K562 treated with DMSO at 1 percent for 24 hours (cell line): ENCODE data around the gene DYRK3. TPM values are rescaled to one million over a fixed set of nuclear protein-coding genes. Genes with fewer than 3 reads are reported as not detected.

Source experiments
- total RNA-seq: library from RNA; unstranded; fragments of 300-600 nt; gene quantifications from 2 replicates; pipeline ENCODE4 v1.2.3, GENCODE V29; 2022; ENCODE audit warnings: low read depth; ENCODE audit not compliant: insufficient read depth

The DYRK3 gene
- total RNA-seq, result 20.8 and 22.0 TPM in 2 replicates

DNA sequence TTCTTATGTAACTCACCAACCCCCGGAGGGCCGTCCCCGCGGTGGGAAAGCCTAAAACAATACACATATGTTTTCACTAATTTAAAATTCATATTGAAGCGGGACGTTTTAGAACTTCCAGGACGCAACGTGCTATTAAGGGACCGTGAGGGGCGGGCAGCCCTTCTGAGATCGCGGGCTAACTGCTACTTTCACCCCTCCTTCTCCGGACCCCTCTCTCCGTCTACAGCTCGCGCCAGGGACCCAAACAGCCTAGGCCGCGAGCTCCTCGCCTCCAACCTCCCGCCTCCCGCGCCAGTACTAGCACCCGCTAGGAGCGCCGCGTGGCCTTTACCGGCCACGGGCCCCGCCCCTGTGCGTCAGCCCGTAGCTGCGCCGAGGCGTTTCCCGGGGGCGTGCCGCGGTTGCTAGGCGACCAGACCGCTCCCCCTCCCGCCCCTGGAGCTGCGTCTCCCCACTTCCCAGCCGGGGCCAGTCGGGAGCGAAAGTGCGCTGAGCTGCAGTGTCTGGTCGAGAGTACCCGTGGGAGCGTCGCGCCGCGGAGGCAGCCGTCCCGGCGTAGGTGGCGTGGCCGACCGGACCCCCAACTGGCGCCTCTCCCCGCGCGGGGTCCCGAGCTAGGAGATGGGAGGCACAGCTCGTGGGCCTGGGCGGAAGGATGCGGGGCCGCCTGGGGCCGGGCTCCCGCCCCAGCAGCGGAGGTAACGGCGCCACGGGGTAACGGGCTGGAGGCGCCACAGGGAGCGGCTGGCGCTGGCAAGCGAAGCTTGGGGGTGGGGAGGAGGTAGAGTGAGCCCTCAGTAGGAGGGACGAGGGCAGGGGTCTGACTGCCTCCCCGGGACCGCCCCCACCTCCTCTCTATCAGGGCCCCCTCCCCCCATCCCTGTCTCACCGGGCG, at the start of gene DYRK3:
Gene DYRK3 (plus strand): TSS at position 457 of the 898 bp plus-strand sequence. CDS start 168 bp downstream, at position 625.

DNA sequence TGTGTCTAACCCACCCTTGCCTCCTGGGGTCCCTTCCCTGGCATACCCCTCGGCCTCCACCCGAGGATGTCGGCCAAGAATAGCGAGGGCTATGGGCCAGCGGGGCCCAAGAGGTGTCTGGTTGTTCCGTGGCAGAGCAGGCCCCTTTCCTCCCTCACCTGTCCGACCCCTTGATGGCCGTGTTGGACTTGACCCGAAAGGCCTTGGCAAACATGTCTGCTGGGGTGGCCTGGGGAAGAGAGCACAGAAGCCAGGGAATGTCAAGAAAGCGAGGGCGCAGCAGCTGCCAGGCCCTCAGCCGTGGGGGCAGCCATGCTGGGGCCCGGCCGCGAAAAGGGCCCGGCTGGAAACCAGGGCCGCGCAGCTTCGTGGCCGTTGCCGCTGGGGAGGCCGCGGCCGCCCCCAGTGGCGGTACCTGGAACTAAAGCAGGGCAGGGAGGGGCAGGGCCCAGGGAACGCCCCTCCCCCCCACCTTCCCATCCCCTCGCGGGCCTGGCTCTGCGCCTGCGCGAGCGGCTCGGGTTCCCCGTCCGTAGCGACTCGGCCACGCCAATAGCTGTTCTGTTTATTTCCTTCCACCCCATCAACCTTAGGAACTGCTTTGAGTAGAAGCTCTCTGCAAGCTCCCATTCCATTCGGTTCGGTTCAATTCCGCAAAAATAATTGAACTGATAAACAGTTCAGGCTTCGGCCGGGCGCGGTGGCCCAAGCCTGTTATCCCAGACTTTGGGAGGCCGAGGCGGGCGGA, 23.0 kb upstream of the DYRK3 start, which contains the start of gene EIF2D:
Gene EIF2D (minus strand): TSS at position 337 of the 748 bp plus-strand sequence. CDS start 123 bp downstream, at position 214.

DNA sequence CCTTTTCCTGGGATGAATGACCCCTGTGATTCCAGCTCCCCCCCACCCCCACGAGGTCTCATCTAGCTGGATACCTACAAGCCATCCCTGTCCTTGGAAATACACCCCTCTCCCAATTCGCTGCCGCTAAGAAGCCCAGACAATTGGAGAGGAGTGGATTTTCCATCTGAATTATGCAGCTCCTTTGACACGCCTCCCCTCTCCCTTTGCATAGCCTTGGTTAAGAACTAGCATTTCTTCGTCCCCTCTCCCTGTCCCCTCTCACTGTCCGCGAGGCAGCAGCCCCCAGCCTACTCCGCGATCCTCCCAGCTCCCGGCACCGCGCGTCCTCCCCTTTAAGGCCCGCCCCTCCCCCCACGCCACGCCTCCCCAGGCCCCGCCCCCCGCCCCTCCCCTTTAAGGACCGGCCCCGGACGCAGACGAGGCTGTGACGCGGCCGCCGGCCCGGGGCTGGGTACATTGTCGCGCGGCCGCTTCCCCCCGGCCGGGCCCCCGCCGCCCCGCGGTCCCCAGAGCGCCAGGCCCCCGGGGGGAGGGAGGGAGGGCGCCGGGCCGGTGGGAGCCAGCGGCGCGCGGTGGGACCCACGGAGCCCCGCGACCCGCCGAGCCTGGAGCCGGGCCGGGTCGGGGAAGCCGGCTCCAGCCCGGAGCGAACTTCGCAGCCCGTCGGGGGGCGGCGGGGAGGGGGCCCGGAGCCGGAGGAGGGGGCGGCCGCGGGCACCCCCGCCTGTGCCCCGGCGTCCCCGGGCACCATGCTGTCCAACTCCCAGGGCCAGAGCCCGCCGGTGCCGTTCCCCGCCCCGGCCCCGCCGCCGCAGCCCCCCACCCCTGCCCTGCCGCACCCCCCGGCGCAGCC, 49.4 kb downstream of the DYRK3 start, which contains the start of gene MAPKAPK2:
Gene MAPKAPK2 (plus strand): TSS at position 428 of the 856 bp plus-strand sequence. CDS start 325 bp downstream, at position 753.

Other genes starting within 250 kb of the DYRK3 start
- 16.1 and 21.1 TPM in 2 replicates for gene IKBKE, start 165.1 kb upstream of the DYRK3 start, total RNA-seq
- 81.5 and 82.4 TPM in 2 replicates for gene RASSF5, start 128.0 kb upstream of the DYRK3 start, total RNA-seq
- gene EIF2D, start 23.1 kb upstream of the DYRK3 start, total RNA-seq, result 85.7 and 88.2 TPM in 2 replicates
- gene MAPKAPK2, start 49.4 kb downstream of the DYRK3 start, total RNA-seq, result 103 and 107 TPM in 2 replicates
- not detected in 2 replicates for gene IL19, start 135.2 kb downstream of the DYRK3 start, total RNA-seq
- not detected in 2 replicates for gene IL10, start 137.0 kb downstream of the DYRK3 start, total RNA-seq
- not detected in 2 replicates for gene IL20, start 230.1 kb downstream of the DYRK3 start, total RNA-seq